H1 (cell line): ENCODE data around the gene SLC25A48. TPM values are rescaled to one million over a fixed set of nuclear protein-coding genes. Genes with fewer than 3 reads are reported as not detected.

Experiments
- CTCF ChIA-PET: fragments of 300-600 bp; sonication (Branson Sonifier 250); formaldehyde crosslinking; loops from one replicate; lab custom pipeline; 2021; ENCODE audit not compliant: partially characterized antibody; lab: Charles Lee
- POLR2A ChIA-PET: fragments of 300-600 bp; sonication (Branson Sonifier 250); formaldehyde crosslinking; loops from one replicate; lab custom pipeline; 2021; ENCODE audit warnings: inconsistent platforms; ENCODE audit not compliant: partially characterized antibody; lab: Charles Lee
- DNase-seq, 2 experiments: peaks; one replicate each; pipeline versions ENCODE4 v3.0.0 to v3.0.0-alpha.2; 2010 to 2022; ENCODE audit warnings: low spot score in 2 of 2, low read depth in 1 of 2, mixed read lengths in 1 of 2
- FAIRE-seq: peaks from 2 replicates; lab custom pipeline; 2011; peaks lifted over from hg19 to GRCh38; lab: Jason Lieb, UNC
- H2AFZ ChIP-seq: 2 replicates; pipeline ENCODE4 v1.8.1; 2012; ENCODE audit warnings: low read length, inconsistent platforms
- H2AK5ac ChIP-seq: 2 replicates; pipeline ENCODE4 v1.6.1; 2013; ENCODE audit warnings: low read depth, low read length
- H2BK120ac ChIP-seq: replicated peaks from 2 replicates; pipeline ENCODE3; 2013; ENCODE audit warnings: low read depth, low read length, inconsistent platforms
- H2BK12ac ChIP-seq: 2 replicates; pipeline ENCODE4 v1.6.1; 2013; ENCODE audit warnings: low read depth, low read length
- H2BK15ac ChIP-seq: 2 replicates; pipeline ENCODE4 v1.6.1; 2013; ENCODE audit warnings: low read length
- H2BK20ac ChIP-seq: 2 replicates; pipeline ENCODE4 v1.6.1; 2013; ENCODE audit warnings: low read length
- H2BK5ac ChIP-seq: 2 replicates; pipeline ENCODE4 v1.6.1; 2013; ENCODE audit warnings: low read depth, low read length
- H3K14ac ChIP-seq: 2 replicates; pipeline ENCODE4 v1.6.1; 2013; ENCODE audit warnings: inconsistent platforms; ENCODE audit not compliant: insufficient read length
- H3K18ac ChIP-seq: 2 replicates; pipeline ENCODE4 v1.6.1; 2013; ENCODE audit warnings: low read length; ENCODE audit errors: extremely low read depth
- H3K23ac ChIP-seq: 2 replicates; pipeline ENCODE4 v1.6.1; 2013; ENCODE audit warnings: inconsistent platforms; ENCODE audit not compliant: insufficient read length
- H3K23me2 ChIP-seq: 2 replicates; pipeline ENCODE4 v1.6.1; 2013; ENCODE audit warnings: low read depth, low read length
- H3K27ac ChIP-seq: 2 replicates; pipeline ENCODE4 v1.6.1; 2011; ENCODE audit warnings: low read depth, low read length, inconsistent platforms
- H3K27me3 ChIP-seq, 4 experiments: replicated peaks in 1 of 4; 1 replicate in 1 of 4; 2 replicates in 3 of 4; pipeline versions ENCODE4 v1.6.1 to v1.8.1; 2011 to 2013; ENCODE audit warnings: low read length in 3 of 4, mild to moderate bottlenecking in 3 of 4, inconsistent platforms in 2 of 4, mixed read lengths in 2 of 4, moderate library complexity in 1 of 4; ENCODE audit not compliant: control insufficient read depth in 3 of 4, insufficient read depth in 3 of 4; ENCODE audit errors: extremely low read depth in 1 of 4
- H3K36me3 ChIP-seq, 4 experiments: 2 replicates each; pipeline versions ENCODE4 v1.6.1 to v1.8.1; 2011 to 2013; ENCODE audit warnings: mild to moderate bottlenecking in 4 of 4, low read length in 3 of 4, moderate library complexity in 2 of 4, control low read depth in 1 of 4, inconsistent platforms in 1 of 4; ENCODE audit not compliant: insufficient read depth in 4 of 4, control insufficient read depth in 2 of 4
- H3K4ac ChIP-seq: replicated peaks from 2 replicates; pipeline ENCODE3; 2013; ENCODE audit warnings: low read length, low read depth, mixed read lengths, inconsistent platforms; ENCODE audit not compliant: insufficient read length
- H3K4me1 ChIP-seq, 4 experiments: replicated peaks in 1 of 4; 1 replicate in 1 of 4; 2 replicates in 3 of 4; pipeline versions ENCODE4 v1.6.1 to v1.8.1; 2011 to 2013; ENCODE audit warnings: low read length in 3 of 4, inconsistent platforms in 2 of 4, mixed read lengths in 1 of 4; ENCODE audit not compliant: insufficient read depth in 4 of 4, control insufficient read depth in 3 of 4
- H3K4me2 ChIP-seq, 2 experiments: 2 replicates each; pipeline versions ENCODE4 v1.6.1 to v1.8.1; 2011 to 2013; ENCODE audit warnings: low read depth in 2 of 2, low read length in 2 of 2, control low read depth in 1 of 2, inconsistent platforms in 1 of 2, mild to moderate bottlenecking in 1 of 2; ENCODE audit not compliant: insufficient read depth in 1 of 2
- H3K4me3 ChIP-seq, 4 experiments: fragments of 200-600, 300-600 bp in 1 of 4; sonication (generic), shearing (Covaris generic), sonication (Bioruptor Twin) in 1 of 4; 2 replicates each; pipeline versions ENCODE4 v1.5.1 to v1.8.1; 2011 to 2016; ENCODE audit warnings: low read length in 4 of 4, low read depth in 3 of 4, control low read depth in 2 of 4, inconsistent platforms in 2 of 4, mild to moderate bottlenecking in 2 of 4, mixed read lengths in 1 of 4, moderate library complexity in 1 of 4; ENCODE audit not compliant: insufficient read depth in 2 of 4; ENCODE audit errors: extremely low read depth in 1 of 4
- H3K56ac ChIP-seq: replicated peaks from 2 replicates; pipeline ENCODE3; 2013; ENCODE audit warnings: low read depth, mild to moderate bottlenecking, mixed read lengths, low read length, inconsistent platforms; ENCODE audit not compliant: insufficient read length
- H3K79me1 ChIP-seq: 2 replicates; pipeline ENCODE4 v1.6.1; 2013; ENCODE audit warnings: low read depth, low read length, control low read depth
- H3K79me2 ChIP-seq, 2 experiments: 2 replicates each; pipeline versions ENCODE4 v1.6.1 to v1.8.1; 2012 to 2013; ENCODE audit warnings: low read length in 2 of 2, mild to moderate bottlenecking in 2 of 2, inconsistent platforms in 1 of 2; ENCODE audit not compliant: insufficient read depth in 2 of 2, control insufficient read depth in 1 of 2
- H3K9ac ChIP-seq, 4 experiments: replicated peaks in 1 of 4; 1 replicate in 1 of 4; 2 replicates in 3 of 4; pipeline versions ENCODE4 v1.6.1 to v1.8.1; 2011 to 2013; ENCODE audit warnings: low read depth in 3 of 4, low read length in 3 of 4, control low read depth in 2 of 4, mild to moderate bottlenecking in 2 of 4, moderate library complexity in 2 of 4, inconsistent platforms in 1 of 4; ENCODE audit errors: extremely low read depth in 1 of 4
- H3K9me3 ChIP-seq, 2 experiments: 2 replicates each; pipeline versions ENCODE4 v1.6.1 to v1.8.1; 2012 to 2013; ENCODE audit warnings: mild to moderate bottlenecking in 2 of 2, moderate library complexity in 2 of 2, control low read depth in 1 of 2, inconsistent platforms in 1 of 2, low read depth in 1 of 2, low read length in 1 of 2, mixed read lengths in 1 of 2; ENCODE audit not compliant: insufficient read depth in 2 of 2
- H4K20me1 ChIP-seq, 2 experiments: replicated peaks in 1 of 2; 2 replicates each; pipeline versions ENCODE3 to v1.8.1; 2011 to 2013; ENCODE audit warnings: inconsistent platforms in 2 of 2, low read length in 2 of 2, mild to moderate bottlenecking in 1 of 2; ENCODE audit not compliant: insufficient read depth in 2 of 2, control insufficient read depth in 1 of 2
- H4K5ac ChIP-seq: 2 replicates; pipeline ENCODE4 v1.6.1; 2013; ENCODE audit warnings: low read length, low read depth, mixed read lengths, inconsistent platforms; ENCODE audit not compliant: insufficient read length
- H4K8ac ChIP-seq: 2 replicates; pipeline ENCODE4 v1.8.0; 2013; ENCODE audit warnings: mild to moderate bottlenecking, moderate library complexity, low read length, inconsistent platforms; ENCODE audit not compliant: insufficient read depth; ENCODE audit errors: extremely low read depth
- H4K91ac ChIP-seq: replicated peaks from 2 replicates; pipeline ENCODE3; 2013; ENCODE audit warnings: low read length, mixed read lengths, inconsistent platforms; ENCODE audit not compliant: insufficient read length
- BRCA1 ChIP-seq: IDR thresholded peaks from 2 replicates; pipeline ENCODE4 v1.6.1; 2012; ENCODE audit warnings: low read depth, low read length, improper control_type of control experiment
- CBX5 ChIP-seq: fragments of 300-800, 300-1000 bp; sonication (generic); IDR thresholded peaks from 2 replicates; pipeline ENCODE4 v1.7.1; 2016; ENCODE audit warnings: antibody characterized with exemption, low read length, low read depth
- CHD2 ChIP-seq: IDR thresholded peaks from 2 replicates; pipeline ENCODE4 v1.6.1; 2012; ENCODE audit warnings: low read length, improper control_type of control experiment
- CREB1 ChIP-seq: IDR thresholded peaks from 2 replicates; pipeline ENCODE4 v1.6.1; 2012; ENCODE audit warnings: inconsistent platforms
- GTF2F1 ChIP-seq: IDR thresholded peaks from 2 replicates; pipeline ENCODE4 v1.6.1; 2012; ENCODE audit warnings: low read depth, low read length, improper control_type of control experiment, borderline replicate concordance
- HDAC6 ChIP-seq: IDR thresholded peaks from one replicate; pipeline ENCODE4 v1.7.1; 2012; ENCODE audit warnings: low read depth, mild to moderate bottlenecking, inconsistent platforms, low read length, moderate library complexity
- KDM1A ChIP-seq: fragments of 200-600, 300-600 bp; sonication (generic); IDR thresholded peaks from 2 replicates; pipeline ENCODE4 v1.7.1; 2016; ENCODE audit warnings: mild to moderate bottlenecking, low read length, borderline replicate concordance
- POLR2A ChIP-seq, 2 experiments: IDR thresholded peaks; 1 replicate in 1 of 2; 2 replicates in 1 of 2; pipeline ENCODE4 v1.6.1; 2011; ENCODE audit warnings: low read depth in 2 of 2, low read length in 2 of 2, mild to moderate bottlenecking in 2 of 2; ENCODE audit errors: control extremely low read depth in 1 of 2
- POU5F1 ChIP-seq: IDR thresholded peaks from 2 replicates; pipeline ENCODE4 v1.6.1; 2011; ENCODE audit warnings: low read depth, mild to moderate bottlenecking, low read length, moderate library complexity
- RBBP5 ChIP-seq: IDR thresholded peaks from 2 replicates; pipeline ENCODE4 v1.7.1; 2012; ENCODE audit warnings: low read depth, mild to moderate bottlenecking, inconsistent platforms, low read length, moderate library complexity, borderline replicate concordance
- SIN3A ChIP-seq, 2 experiments: IDR thresholded peaks in 1 of 2; conservative IDR thresholded peaks in 1 of 2; 2 replicates each; pipeline ENCODE4 v1.6.1; 2011 to 2012; ENCODE audit warnings: low read length in 2 of 2, improper control_type of control experiment in 1 of 2, low read depth in 1 of 2, mild to moderate bottlenecking in 1 of 2
- SRF ChIP-seq: IDR thresholded peaks from 2 replicates; pipeline ENCODE4 v1.6.1; 2011; ENCODE audit warnings: mild to moderate bottlenecking, low read depth, low read length, moderate library complexity
- TAF1 ChIP-seq: IDR thresholded peaks from 2 replicates; pipeline ENCODE4 v1.6.1; 2011; ENCODE audit warnings: mild to moderate bottlenecking, low read depth, low read length
- YY1 ChIP-seq: IDR thresholded peaks from 2 replicates; pipeline ENCODE4 v1.6.1; 2011; ENCODE audit warnings: low read depth, mild to moderate bottlenecking, low read length
- polyA plus RNA-seq, 7 experiments: library from polyadenylated mRNA; depleted of rRNA in 3 of 7; stranded (reverse) in 5 of 7; unstranded in 2 of 7; fragments of >200 nt in 5 of 7; fragments of 200-250 nt in 2 of 7; gene quantifications; 1 replicate in 5 of 7; 2 replicates in 1 of 7; 4 replicates in 1 of 7; pipeline versions ENCODE4 v1.2.1 to v1.2.3, GENCODE V29; 2011 to 2013; ENCODE audit warnings: missing spikeins in 2 of 7, mixed read lengths in 2 of 7
- total RNA-seq: library from RNA; stranded (reverse); fragmentation: NEBNext Ultra II Directional; extraction: Animal tissue kit (Norgen Biotek cat#: 25700); gene quantifications from 2 replicates; pipeline ENCODE4 v1.2.1, GENCODE V29; 2021
- TF ChIP-seq, protein P1 (sequence below), 3 experiments: IDR thresholded peaks; 1 replicate in 2 of 3; 2 replicates in 1 of 3; pipeline versions ENCODE4 v1.5.1 to v1.6.1; 2011; ENCODE audit warnings: low read length in 3 of 3, mild to moderate bottlenecking in 3 of 3, inconsistent platforms in 2 of 3, low read depth in 1 of 3, moderate library complexity in 1 of 3; ENCODE audit not compliant: insufficient read depth in 1 of 3; ENCODE audit errors: control extremely low read depth in 1 of 3

The SLC25A48 gene
- total and polyA plus RNA-seq, 2 of the 8 experiments (the other 6 are each of a cell fraction or from before 2014, with no cell fraction given): 1.3 to 1.8 TPM

DNA sequence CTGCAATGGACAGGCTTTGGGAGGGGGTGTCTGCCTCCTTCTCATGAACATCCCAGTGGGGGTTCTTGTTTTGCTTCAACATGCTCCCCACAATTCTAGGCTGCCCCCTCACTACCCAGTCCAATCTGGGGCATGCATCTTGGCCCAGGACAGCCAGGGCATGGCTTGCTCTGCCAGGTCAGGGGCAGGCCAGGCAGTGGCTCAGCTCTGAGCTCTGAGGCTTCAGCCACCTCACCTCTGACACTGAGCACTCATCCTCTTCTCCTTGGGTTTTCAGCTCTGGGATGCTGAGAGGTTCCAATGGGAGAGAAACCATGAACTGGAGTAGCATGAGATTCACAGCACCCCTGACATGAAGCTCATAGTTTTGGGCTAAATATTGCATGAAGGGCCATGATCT, 11.8 kb downstream of the SLC25A48 start:
- Histone ChIP-seq H2AK5ac (no peak overlapping the region), H3K36me3 (no peaks in the 10 kb centered on the region), H3K23ac (no peak overlapping the region), H4K20me1 (no peaks in the 10 kb centered on the region), H3K14ac (no peak overlapping the region), H3K4me3 (no peak overlapping the region), H2BK20ac (no peak overlapping the region), H2BK5ac (no peak overlapping the region), H2BK120ac (no peak overlapping the region), H3K56ac (no peak overlapping the region), H3K4ac (no peak overlapping the region), H3K4me1 (no peaks in the 10 kb centered on the region), H3K23me2 (no peaks in the 10 kb centered on the region), H3K18ac (no peak overlapping the region), H2BK12ac (no peak overlapping the region), H2BK15ac (no peak overlapping the region), H3K9ac (no peak overlapping the region), H3K79me1 (no peaks in the 10 kb centered on the region), H3K79me2 (no peaks in the 10 kb centered on the region), H3K4me2 (no peak overlapping the region), H3K27ac (no peak overlapping the region), H3K9me3 (no peaks in the 10 kb centered on the region), H4K5ac (no peak overlapping the region), H4K8ac (no peak overlapping the region), H2AFZ (no peak overlapping the region), H4K91ac (no peak overlapping the region), H3K27me3 (no peaks in the 10 kb centered on the region)
- no peak for DNase-seq
- ChIA-PET CTCF (interaction anchor here (4.0 kb wide), 1 partner anchor 12 kb away, joined by 19 read pairs; the partner anchor contains the start of gene SLC25A48), POLR2A (no interaction called here)
- no peak for FAIRE-seq
- no peak for TF ChIP-seq CHD2
- no peak for TF ChIP-seq RBBP5
- no peak for TF ChIP-seq BRCA1
- no peak for TF ChIP-seq SIN3A (conservative IDR thresholded peaks at IDR 0.05 in 1 of 2, IDR thresholded peaks at IDR 0.05 in 1 of 2; ENCODE audit: low read depth in 1 of 2, low read length in 2 of 2)
- no peak for TF ChIP-seq CREB1
- TF ChIP-seq POLR2A (IDR thresholded peaks at IDR 0.05; ENCODE audit: control extremely low read depth in 1 of 2, low read depth in 2 of 2, low read length in 2 of 2): no peak
- TF ChIP-seq POU5F1: no peak
- no peak for TF ChIP-seq HDAC6
- TF ChIP-seq SRF: no peak
- no peak for TF ChIP-seq CBX5
- no peak for TF ChIP-seq TAF1
- TF ChIP-seq, protein P1, sequence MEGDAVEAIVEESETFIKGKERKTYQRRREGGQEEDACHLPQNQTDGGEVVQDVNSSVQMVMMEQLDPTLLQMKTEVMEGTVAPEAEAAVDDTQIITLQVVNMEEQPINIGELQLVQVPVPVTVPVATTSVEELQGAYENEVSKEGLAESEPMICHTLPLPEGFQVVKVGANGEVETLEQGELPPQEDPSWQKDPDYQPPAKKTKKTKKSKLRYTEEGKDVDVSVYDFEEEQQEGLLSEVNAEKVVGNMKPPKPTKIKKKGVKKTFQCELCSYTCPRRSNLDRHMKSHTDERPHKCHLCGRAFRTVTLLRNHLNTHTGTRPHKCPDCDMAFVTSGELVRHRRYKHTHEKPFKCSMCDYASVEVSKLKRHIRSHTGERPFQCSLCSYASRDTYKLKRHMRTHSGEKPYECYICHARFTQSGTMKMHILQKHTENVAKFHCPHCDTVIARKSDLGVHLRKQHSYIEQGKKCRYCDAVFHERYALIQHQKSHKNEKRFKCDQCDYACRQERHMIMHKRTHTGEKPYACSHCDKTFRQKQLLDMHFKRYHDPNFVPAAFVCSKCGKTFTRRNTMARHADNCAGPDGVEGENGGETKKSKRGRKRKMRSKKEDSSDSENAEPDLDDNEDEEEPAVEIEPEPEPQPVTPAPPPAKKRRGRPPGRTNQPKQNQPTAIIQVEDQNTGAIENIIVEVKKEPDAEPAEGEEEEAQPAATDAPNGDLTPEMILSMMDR (IDR thresholded peaks at IDR 0.05; ENCODE audit: control extremely low read depth in 1 of 3, insufficient read depth in 1 of 3, low read depth in 1 of 3, low read length in 3 of 3): no peak
- TF ChIP-seq YY1: no peak
- no peak for TF ChIP-seq KDM1A
- no peak for TF ChIP-seq GTF2F1
